Endothelial cell (in vitro differentiated cells): ENCODE results near the gene DDC. TPM values are rescaled to one million over a fixed set of nuclear protein-coding genes. Genes with fewer than 3 reads are reported as not detected.

ENCODE experiments used
- DNase-seq: peaks from one replicate; pipeline ENCODE4 v3.0.0; 2021; ENCODE audit warnings: low spot score
- H3K27ac Mint-ChIP-seq: one replicate; pipeline ENCODE4 v1.8.0; 2021; ENCODE audit warnings: mixed read lengths, inconsistent platforms; ENCODE audit not compliant: unreplicated experiment
- H3K27me3 Mint-ChIP-seq: one replicate; pipeline ENCODE4 v1.8.0; 2021; ENCODE audit warnings: mild to moderate bottlenecking, moderate library complexity, mixed read lengths, inconsistent platforms; ENCODE audit not compliant: unreplicated experiment
- H3K36me3 Mint-ChIP-seq: one replicate; pipeline ENCODE4 v1.8.0; 2021; ENCODE audit warnings: mild to moderate bottlenecking, low read depth, mixed read lengths, inconsistent platforms; ENCODE audit not compliant: unreplicated experiment
- H3K4me1 Mint-ChIP-seq: one replicate; pipeline ENCODE4 v1.8.0; 2021; ENCODE audit warnings: mild to moderate bottlenecking, mixed read lengths, inconsistent platforms; ENCODE audit not compliant: unreplicated experiment
- H3K4me3 Mint-ChIP-seq: one replicate; pipeline ENCODE4 v1.8.0; 2021; ENCODE audit warnings: mild to moderate bottlenecking, mixed read lengths, inconsistent platforms; ENCODE audit not compliant: unreplicated experiment
- H3K9me3 Mint-ChIP-seq: one replicate; pipeline ENCODE4 v1.8.0; 2021; ENCODE audit warnings: mixed read lengths, inconsistent platforms; ENCODE audit not compliant: unreplicated experiment
- CTCF ChIP-seq: fragments of 200-600 bp; sonication (generic); IDR thresholded peaks from one replicate; pipeline ENCODE4 v1.5.0; 2021; ENCODE audit warnings: antibody characterized with exemption; ENCODE audit not compliant: unreplicated experiment
- total RNA-seq: library from RNA; stranded (reverse); fragmentation: NEBNext Ultra II Directional; extraction: Animal tissue kit (Norgen Biotek cat#: 25700); gene quantifications from one replicate; pipeline ENCODE4 v1.2.1, GENCODE V29; 2021; ENCODE audit not compliant: unreplicated experiment

Gene DDC
- total RNA-seq, 1 donor from 2014 or later: not detected

- H3K9me3 Mint-ChIP-seq: no peaks in the 10 kb centered on the region
- no peak overlapping the region for H3K27ac Mint-ChIP-seq
- no peaks in the 10 kb centered on the region for H3K4me1 Mint-ChIP-seq
- TF ChIP-seq CTCF: no peak
- no peak for DNase-seq
- peaks cover 2% of the 10 kb centered on the region for H3K27me3 Mint-ChIP-seq
- no peaks in the 10 kb centered on the region for H3K36me3 Mint-ChIP-seq
- no peak overlapping the region for H3K4me3 Mint-ChIP-seq
These were observed 133.9 kb downstream of the DDC start for GRCh38 chr7:50431316-50431715.

GRCh38 chr7:50428911-50429310 lies 136.3 kb downstream of the DDC start:
- TF ChIP-seq CTCF: no peak
- Mint-ChIP-seq H3K4me1 (no peaks in the 10 kb centered on the region), H3K9me3 (no peaks in the 10 kb centered on the region), H3K36me3 (no peaks in the 10 kb centered on the region), H3K27me3 (no peaks in the 10 kb centered on the region), H3K27ac (no peak overlapping the region), H3K4me3 (no peak overlapping the region)
- DNase-seq: no peak

- Mint-ChIP-seq H3K27ac (no peak overlapping the region), H3K4me1 (no peaks in the 10 kb centered on the region), H3K9me3 (no peaks in the 10 kb centered on the region), H3K36me3 (no peaks in the 10 kb centered on the region), H3K27me3 (no peaks in the 10 kb centered on the region), H3K4me3 (no peak overlapping the region)
- DNase-seq: no peak
- TF ChIP-seq CTCF: no peak
These were observed 137.7 kb downstream of the DDC start for GRCh38 chr7:50427518-50427917.

GRCh38 chr7:50426280-50427045 lies 138.7 kb downstream of the DDC start:
- Mint-ChIP-seq H3K4me3 (no peak overlapping the region), H3K27me3 (no peaks in the 10 kb centered on the region), H3K9me3 (no peaks in the 10 kb centered on the region), H3K27ac (no peak overlapping the region), H3K4me1 (no peaks in the 10 kb centered on the region), H3K36me3 (no peaks in the 10 kb centered on the region)
- no peak for TF ChIP-seq CTCF
- DNase-seq: no peak

- no peak for TF ChIP-seq CTCF
- no peaks in the 10 kb centered on the region for H3K4me1 Mint-ChIP-seq
- H3K27ac Mint-ChIP-seq: no peak overlapping the region
- H3K4me3 Mint-ChIP-seq: no peak overlapping the region
- no peaks in the 10 kb centered on the region for H3K36me3 Mint-ChIP-seq
- no peak for DNase-seq
- H3K27me3 Mint-ChIP-seq: no peaks in the 10 kb centered on the region
- H3K9me3 Mint-ChIP-seq: no peaks in the 10 kb centered on the region
These were observed 139.9 kb downstream of the DDC start for GRCh38 chr7:50425318-50425717.
